HUES6 (cell line): Measurements from ENCODE around the gene CLCN5.

Experiments
- H3K27ac ChIP-seq: 2 replicates; pipeline ENCODE4 v1.7.0; 2013; ENCODE audit warnings: low read depth, mild to moderate bottlenecking, low read length, inconsistent platforms
- H3K27me3 ChIP-seq: 2 replicates; pipeline ENCODE4 v1.6.1; 2013; ENCODE audit warnings: low read length; ENCODE audit not compliant: control insufficient read depth, insufficient read depth
- H3K36me3 ChIP-seq: 2 replicates; pipeline ENCODE4 v1.6.1; 2013; ENCODE audit warnings: low read length; ENCODE audit not compliant: control insufficient read depth, insufficient read depth
- H3K4me1 ChIP-seq: 2 replicates; pipeline ENCODE4 v1.6.1; 2013; ENCODE audit warnings: low read length; ENCODE audit not compliant: control insufficient read depth, insufficient read depth
- H3K4me3 ChIP-seq: 2 replicates; pipeline ENCODE4 v1.5.1; 2013; ENCODE audit warnings: low read depth, low read length
- H3K9ac ChIP-seq: one replicate; pipeline ENCODE4 v1.6.1; 2013; ENCODE audit warnings: mild to moderate bottlenecking, low read length
- H3K9me3 ChIP-seq: 2 replicates; pipeline ENCODE4 v1.6.1; 2013; ENCODE audit warnings: low read depth, low read length; ENCODE audit not compliant: control insufficient read depth, insufficient read depth

The CLCN5 gene

GRCh38 chrX:50049228-50049627 is 126.8 kb downstream of the CLCN5 start:
- Histone ChIP-seq H3K27me3 (no peaks in the 10 kb centered on the region), H3K4me3 (no peak overlapping the region), H3K4me1 (peaks cover 11% of the 10 kb centered on the region; the same call in 1 of the 2 replicates), H3K27ac (no peak overlapping the region), H3K9me3 (peaks cover 12% of the 10 kb centered on the region; the same call in 1 of the 2 replicates), H3K36me3 (peaks cover 2% of the 10 kb centered on the region; the same call in 1 of the 2 replicates), H3K9ac (no peak overlapping the region)

GRCh38 chrX:50054147-50054546 is 131.8 kb downstream of the CLCN5 start:
- H3K4me1 ChIP-seq = peaks cover 10% of the 10 kb centered on the region; the same call in 1 of the 2 replicates
- no peaks in the 10 kb centered on the region for H3K27me3 ChIP-seq
- no peaks in the 10 kb centered on the region for H3K36me3 ChIP-seq
- no peak overlapping the region for H3K9ac ChIP-seq
- H3K27ac ChIP-seq = no peak overlapping the region
- H3K4me3 ChIP-seq = no peak overlapping the region
- H3K9me3 ChIP-seq = peaks cover 4% of the 10 kb centered on the region

- Histone ChIP-seq H3K27me3 (no peaks in the 10 kb centered on the region), H3K9ac (no peak overlapping the region), H3K27ac (no peak overlapping the region)
Observed at GRCh38 chrX:50066318-50066937, 144.0 kb downstream of the CLCN5 start.

GRCh38 chrX:50067435-50068284 is 145.3 kb downstream of the CLCN5 start:
- Histone ChIP-seq H3K4me3 (peak overlapping the region; percentile 45), H3K27me3 (no peaks in the 10 kb centered on the region), H3K36me3 (no peaks in the 10 kb centered on the region), H3K4me1 (peaks cover 18% of the 10 kb centered on the region; the same call in 1 of the 2 replicates), H3K27ac (peak overlapping the region; percentile 4; the same call in 1 of the 2 replicates), H3K9me3 (peaks cover 3% of the 10 kb centered on the region; the same call in 1 of the 2 replicates), H3K9ac (peak overlapping the region; percentile 29)

More at GRCh38 chrX:50066318-50066937, 144.0 kb downstream of the CLCN5 start:
- Histone ChIP-seq H3K4me3 (no peak overlapping the region), H3K4me1 (peaks cover 18% of the 10 kb centered on the region; the same call in 1 of the 2 replicates), H3K9me3 (0 out of 2 replicates have a peak, but pooled peaks cover 3% of the 10 kb centered on the region), H3K36me3 (no peaks in the 10 kb centered on the region)

GRCh38 chrX:50068285-50068563 is 145.8 kb downstream of the CLCN5 start:
- H3K27ac ChIP-seq = no peak overlapping the region
- H3K9me3 ChIP-seq = peaks cover 5% of the 10 kb centered on the region; the same call in 1 of the 2 replicates
- H3K36me3 ChIP-seq = no peaks in the 10 kb centered on the region
- H3K27me3 ChIP-seq = no peaks in the 10 kb centered on the region
- peaks cover 18% of the 10 kb centered on the region; the same call in 1 of the 2 replicates for H3K4me1 ChIP-seq
- H3K4me3 ChIP-seq = peak overlapping the region; percentile 45; the same call in 1 of the 2 replicates
- H3K9ac ChIP-seq = no peak overlapping the region

- no peaks in the 10 kb centered on the region; the same call in 1 of the 2 replicates for H3K36me3 ChIP-seq
- H3K4me1 ChIP-seq = peaks cover 18% of the 10 kb centered on the region; the same call in 1 of the 2 replicates
- no peaks in the 10 kb centered on the region for H3K27me3 ChIP-seq
- no peak overlapping the region for H3K27ac ChIP-seq
- H3K9me3 ChIP-seq = peaks cover 5% of the 10 kb centered on the region; the same call in 1 of the 2 replicates
- no peak overlapping the region for H3K4me3 ChIP-seq
- H3K9ac ChIP-seq = no peak overlapping the region
Observed at GRCh38 chrX:50068893-50069292, 146.5 kb downstream of the CLCN5 start.

- Histone ChIP-seq H3K9me3 (peaks cover 2% of the 10 kb centered on the region; the same call in 1 of the 2 replicates), H3K4me1 (peaks cover 18% of the 10 kb centered on the region; the same call in 1 of the 2 replicates), H3K27me3 (no peaks in the 10 kb centered on the region), H3K36me3 (peaks cover 3% of the 10 kb centered on the region; the same call in 1 of the 2 replicates), H3K9ac (no peak overlapping the region), H3K27ac (no peak overlapping the region), H3K4me3 (no peak overlapping the region)
Observed at GRCh38 chrX:50071494-50071893, 149.1 kb downstream of the CLCN5 start.

- H3K27ac ChIP-seq = no peak overlapping the region
- H3K4me1 ChIP-seq = peaks cover 14% of the 10 kb centered on the region; the same call in 1 of the 2 replicates
- no peaks in the 10 kb centered on the region for H3K27me3 ChIP-seq
- peaks cover 3% of the 10 kb centered on the region; the same call in 1 of the 2 replicates for H3K36me3 ChIP-seq
- H3K4me3 ChIP-seq = no peak overlapping the region
- H3K9me3 ChIP-seq = peaks cover 2% of the 10 kb centered on the region; the same call in 1 of the 2 replicates
- H3K9ac ChIP-seq = no peak overlapping the region
Observed at GRCh38 chrX:50072110-50072509, 149.7 kb downstream of the CLCN5 start.

GRCh38 chrX:50073601-50074000 is 151.2 kb downstream of the CLCN5 start:
- peaks cover 2% of the 10 kb centered on the region; the same call in 1 of the 2 replicates for H3K4me1 ChIP-seq
- no peak overlapping the region for H3K27ac ChIP-seq
- no peak overlapping the region for H3K9ac ChIP-seq
- H3K27me3 ChIP-seq = no peaks in the 10 kb centered on the region
- H3K36me3 ChIP-seq = peaks cover 3% of the 10 kb centered on the region; the same call in 1 of the 2 replicates
- H3K9me3 ChIP-seq = peaks cover 2% of the 10 kb centered on the region; the same call in 1 of the 2 replicates
- H3K4me3 ChIP-seq = no peak overlapping the region

- no peak overlapping the region for H3K4me3 ChIP-seq
- H3K9me3 ChIP-seq = peaks cover 2% of the 10 kb centered on the region; the same call in 1 of the 2 replicates
- no peak overlapping the region for H3K27ac ChIP-seq
- no peak overlapping the region for H3K9ac ChIP-seq
- no peaks in the 10 kb centered on the region for H3K27me3 ChIP-seq
- no peaks in the 10 kb centered on the region for H3K4me1 ChIP-seq
- H3K36me3 ChIP-seq = peaks cover 3% of the 10 kb centered on the region; the same call in 1 of the 2 replicates
Observed at GRCh38 chrX:50075630-50076339, 153.4 kb downstream of the CLCN5 start.
